GM12872 (cell line): Measurements from ENCODE around the gene BCO1.

Experiments
- CTCF ChIP-seq: IDR thresholded peaks from 3 replicates; pipeline ENCODE4 v1.5.1; 2011; ENCODE audit warnings: low read depth, mild to moderate bottlenecking, low read length, moderate library complexity; ENCODE audit not compliant: insufficient read depth

Gene BCO1

DNA sequence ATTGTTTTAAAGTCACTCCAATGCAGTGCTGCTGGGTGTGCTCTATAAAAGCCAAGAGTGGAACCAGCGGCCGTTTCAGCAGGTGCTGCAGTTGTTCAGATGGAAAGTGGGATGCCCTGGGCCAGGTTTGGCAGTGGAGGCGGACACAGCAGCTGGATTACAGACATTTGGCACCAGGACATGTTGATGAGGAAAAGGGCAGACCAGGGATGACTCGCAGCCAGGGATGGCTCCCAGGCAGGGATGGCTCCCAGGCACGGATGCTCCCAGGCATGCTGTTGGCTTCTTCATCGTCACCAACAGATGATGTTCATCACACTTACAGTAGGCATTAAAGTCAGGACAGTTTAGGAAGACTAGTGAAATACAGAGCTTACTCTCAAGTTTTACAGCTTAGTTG is 86.3 kb downstream of the BCO1 start:
- TF ChIP-seq CTCF: no peak

DNA sequence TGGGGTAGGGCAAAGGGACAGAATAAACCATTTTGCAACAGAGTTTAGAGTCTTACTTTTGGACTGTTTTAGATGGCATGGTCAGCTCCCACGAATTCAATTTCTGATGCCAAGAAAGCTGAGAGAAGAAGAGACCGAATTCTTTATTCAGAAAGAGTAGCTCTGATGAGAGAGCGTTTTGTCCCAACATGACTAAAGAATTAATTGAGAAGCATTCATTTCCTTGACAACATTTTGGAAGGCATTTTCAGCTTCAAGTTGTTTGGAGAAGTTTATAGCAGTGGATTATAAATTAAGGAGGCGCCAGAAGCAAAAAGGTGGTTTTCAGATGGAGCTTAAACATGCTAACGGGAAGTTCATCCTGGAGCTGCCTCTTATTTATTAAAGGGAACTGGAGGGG is 88.5 kb downstream of the BCO1 start:
- no peak for TF ChIP-seq CTCF

DNA sequence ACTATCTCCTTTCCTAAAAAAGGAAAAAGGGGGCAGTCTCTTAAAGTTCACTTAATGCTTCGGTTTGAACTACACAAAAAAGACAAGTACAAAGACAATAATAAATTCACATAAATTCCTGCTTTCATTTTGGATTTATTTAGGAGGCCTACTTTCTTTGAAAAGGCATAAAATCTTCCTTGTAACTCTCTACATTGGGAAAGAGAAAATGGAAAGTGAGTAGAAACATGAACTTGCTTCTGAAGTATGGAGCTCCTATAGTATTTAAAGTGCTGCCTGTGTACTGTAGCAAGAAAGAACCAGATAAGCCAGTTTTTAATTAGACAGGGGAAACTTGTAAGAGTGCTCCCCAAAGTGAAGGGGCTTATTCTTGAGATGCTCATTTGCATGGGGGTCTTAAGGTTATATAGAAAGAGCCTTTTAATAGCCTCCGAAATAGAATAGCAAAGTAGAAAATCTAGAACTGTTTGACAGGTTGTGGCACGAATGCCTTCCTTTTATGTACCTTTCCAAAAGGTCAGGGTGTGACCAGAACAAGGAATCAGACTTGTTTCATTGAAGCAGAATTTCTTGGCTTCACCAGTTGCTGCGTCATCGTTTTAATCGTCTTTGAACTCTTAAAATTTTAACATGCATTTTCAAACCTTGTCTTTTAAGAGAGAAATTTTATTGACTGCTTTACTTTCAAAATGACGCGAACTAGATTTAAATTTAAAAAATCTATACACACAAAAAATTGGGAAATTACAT is 89.1 kb downstream of the BCO1 start:
- TF ChIP-seq CTCF: no peak

DNA sequence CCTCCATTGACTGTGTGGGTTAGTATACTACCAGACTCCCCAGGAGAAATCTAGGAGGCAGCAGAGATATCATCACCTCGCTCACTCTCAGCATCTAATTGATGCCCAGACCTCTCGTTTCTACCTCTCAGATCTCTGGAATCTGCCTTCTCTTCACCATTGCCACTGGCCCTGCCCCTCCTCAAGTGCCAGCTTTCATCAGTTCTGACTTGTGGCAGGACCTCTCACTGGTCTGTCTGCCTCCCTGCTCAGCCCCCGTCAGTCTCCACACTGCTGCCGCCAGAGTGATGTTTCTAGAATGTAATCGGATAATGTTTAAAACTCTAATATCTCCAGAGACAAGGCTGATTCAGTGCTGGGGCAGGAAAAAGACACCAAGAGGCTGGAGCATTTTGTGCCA is 91.5 kb downstream of the BCO1 start:
- TF ChIP-seq CTCF: no peak

DNA sequence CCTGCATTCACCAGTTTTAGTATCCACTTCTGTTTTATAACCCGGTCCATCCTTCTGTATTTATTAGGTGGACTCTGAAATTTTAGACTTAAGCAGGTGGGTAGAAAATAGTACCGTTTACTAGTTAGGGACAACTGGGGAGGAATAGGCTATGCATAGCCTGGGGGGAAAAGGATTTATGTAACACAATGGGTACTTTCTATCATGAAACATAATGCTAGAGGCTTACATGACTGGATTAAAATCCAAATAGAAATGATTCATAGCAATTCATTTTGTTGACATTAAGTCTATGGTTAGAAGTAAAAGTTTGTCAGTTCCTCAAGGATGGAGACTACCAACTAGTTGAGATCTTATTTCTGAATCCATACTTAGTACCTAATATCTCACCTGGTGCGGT is 94.9 kb downstream of the BCO1 start:
- TF ChIP-seq CTCF: no peak

DNA sequence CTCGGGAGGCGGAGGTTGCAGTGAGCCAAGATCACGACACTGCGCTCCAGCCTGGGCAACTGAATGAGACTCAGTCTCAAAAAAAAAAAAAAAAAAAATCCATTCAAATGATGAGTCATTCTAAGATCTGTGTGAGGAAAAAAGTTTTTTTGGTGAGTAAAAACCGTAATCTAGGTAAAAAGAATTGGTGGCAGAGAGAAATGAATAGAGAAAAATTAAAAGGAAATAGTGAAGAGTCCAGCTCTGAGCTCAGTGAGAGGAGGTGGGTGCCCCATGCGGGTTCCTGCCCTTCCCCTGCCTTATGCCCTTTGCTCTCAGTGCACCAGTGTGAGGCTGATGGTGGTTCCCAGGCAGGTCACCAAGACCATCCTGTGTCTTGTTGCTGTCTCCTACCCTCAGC is 97.2 kb downstream of the BCO1 start:
- no peak for TF ChIP-seq CTCF

DNA sequence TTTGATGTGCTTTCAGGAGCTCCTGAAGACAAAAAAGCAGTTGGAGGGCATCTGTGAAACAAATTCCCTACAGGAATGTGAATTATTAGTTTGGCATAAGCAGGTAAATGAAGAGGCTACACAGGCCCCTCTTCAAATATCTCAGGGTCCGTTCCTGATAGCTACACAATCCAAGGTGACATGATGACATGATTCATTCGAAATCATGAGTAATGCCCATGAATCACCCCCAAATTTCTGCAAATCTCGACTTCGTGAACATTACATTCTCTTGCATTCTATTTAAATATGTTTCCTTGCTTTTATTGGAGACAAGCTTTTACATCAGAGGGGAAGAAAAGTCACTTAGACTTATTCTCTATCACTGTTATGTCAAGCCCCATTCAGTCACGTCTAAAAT is 98.6 kb downstream of the BCO1 start:
- no peak for TF ChIP-seq CTCF
